SIG-M5 treated with dmso at 0.1 percent for 504 hours (cell line): ENCODE results near the gene NKAIN2.

ENCODE experiments used
- DNase-seq: peaks from one replicate; lab custom pipeline; 2025; ENCODE audit not compliant: unreplicated experiment; lab: John Stamatoyannopoulos, UW

Gene NKAIN2

GRCh38 chr6:124869416-124869815 lies 1065.8 kb downstream of the NKAIN2 start:
- no peak for DNase-seq

- no peak for DNase-seq
These were observed 1067.2 kb downstream of the NKAIN2 start for GRCh38 chr6:124870611-124871459.

GRCh38 chr6:124872361-124873065 lies 1068.8 kb downstream of the NKAIN2 start:
- no peak for DNase-seq

GRCh38 chr6:124873066-124873410 lies 1069.4 kb downstream of the NKAIN2 start:
- DNase-seq, result no peak
